ENCODE data around the gene SSR1.
A peak's percentile ranks its signal among the peaks of the same experiment; 100 is the strongest.

- TF ChIP-seq POLR2AphosphoS5 (IDR thresholded peaks at IDR 0.05) (no peak), CTCF (IDR thresholded peaks at IDR 0.05) (peak in 1 of 4 experiments; percentile 2), POLR2A (IDR thresholded peaks at IDR 0.05) (no peak), EP300 (IDR thresholded peaks at IDR 0.05) (no peak)
Observed at GRCh38 chr6:7276199-7276524, 36.8 kb downstream of the SSR1 start.
